GM12874 (cell line): ENCODE results near the gene CDKAL1.

Experiments
- CTCF ChIP-seq: IDR thresholded peaks from 2 replicates; pipeline ENCODE4 v1.5.1; 2011; ENCODE audit warnings: low read depth, mild to moderate bottlenecking, control low read depth, low read length, moderate library complexity; ENCODE audit not compliant: insufficient read depth

CDKAL1 gene

GRCh38 chr6:21193790-21194475 lies 659.7 kb downstream of the CDKAL1 start:
- TF ChIP-seq CTCF = no peak

GRCh38 chr6:21198032-21198640 lies 663.9 kb downstream of the CDKAL1 start:
- TF ChIP-seq CTCF = no peak

- TF ChIP-seq CTCF = no peak
Measured at GRCh38 chr6:21199262-21199661, 665.0 kb downstream of the CDKAL1 start.

- TF ChIP-seq CTCF = no peak
Measured at GRCh38 chr6:21200134-21200870, 666.0 kb downstream of the CDKAL1 start.

- TF ChIP-seq CTCF = no peak
Measured at GRCh38 chr6:21201187-21201586, 666.9 kb downstream of the CDKAL1 start.

- TF ChIP-seq CTCF = no peak
Measured at GRCh38 chr6:21201637-21202350, 667.5 kb downstream of the CDKAL1 start.

GRCh38 chr6:21202521-21202920 lies 668.3 kb downstream of the CDKAL1 start:
- no peak for TF ChIP-seq CTCF
